Trophoblast cell (in vitro differentiated cells and primary cell): ENCODE measurements around the gene CCRL2.

Source experiments
- DNase-seq, 2 donors: peaks; one replicate each; pipeline ENCODE4 v3.0.0-alpha.2; 2016
- H2AFZ ChIP-seq: 2 replicates; pipeline ENCODE4 v1.6.1; 2013; ENCODE audit warnings: low read length, moderate library complexity, mild to moderate bottlenecking; ENCODE audit not compliant: insufficient read depth, poor library complexity
- H2AK5ac ChIP-seq: 2 replicates; pipeline ENCODE4 v1.6.1; 2013; ENCODE audit warnings: mild to moderate bottlenecking, low read length
- H2BK120ac ChIP-seq: 2 replicates; pipeline ENCODE4 v1.6.1; 2013; ENCODE audit warnings: low read length, mild to moderate bottlenecking, moderate library complexity; ENCODE audit not compliant: insufficient read depth, poor library complexity
- H2BK12ac ChIP-seq: 2 replicates; pipeline ENCODE4 v1.6.1; 2013; ENCODE audit warnings: mild to moderate bottlenecking, low read length, moderate library complexity
- H2BK5ac ChIP-seq: 2 replicates; pipeline ENCODE4 v1.6.1; 2013; ENCODE audit warnings: low read length, low read depth, moderate library complexity, mild to moderate bottlenecking; ENCODE audit not compliant: poor library complexity
- H3K14ac ChIP-seq: 2 replicates; pipeline ENCODE4 v1.6.1; 2013; ENCODE audit warnings: mild to moderate bottlenecking, low read length
- H3K18ac ChIP-seq: 2 replicates; pipeline ENCODE4 v1.6.1; 2013; ENCODE audit warnings: mild to moderate bottlenecking, low read length
- H3K23ac ChIP-seq: 2 replicates; pipeline ENCODE4 v1.6.1; 2013; ENCODE audit warnings: low read length
- H3K27ac ChIP-seq: 2 replicates; pipeline ENCODE4 v1.5.1; 2013; ENCODE audit warnings: low read depth, mild to moderate bottlenecking, inconsistent platforms, low read length, moderate library complexity
- H3K27me3 ChIP-seq: 2 replicates; pipeline ENCODE4 v1.6.1; 2013; ENCODE audit warnings: inconsistent platforms, mild to moderate bottlenecking, low read length, moderate library complexity; ENCODE audit not compliant: insufficient read depth
- H3K36me3 ChIP-seq, 2 experiments: 1 replicate in 1 of 2; 2 replicates in 1 of 2; pipeline ENCODE4 v1.6.1; 2013; ENCODE audit warnings: low read length in 2 of 2, mild to moderate bottlenecking in 2 of 2, moderate library complexity in 1 of 2; ENCODE audit not compliant: insufficient read depth in 2 of 2, control insufficient read depth in 1 of 2
- H3K4ac ChIP-seq: 2 replicates; pipeline ENCODE4 v1.6.1; 2013; ENCODE audit warnings: low read depth, mild to moderate bottlenecking, low read length, moderate library complexity
- H3K4me1 ChIP-seq, 2 experiments: 1 replicate in 1 of 2; 2 replicates in 1 of 2; pipeline ENCODE4 v1.6.1; 2013; ENCODE audit warnings: low read length in 2 of 2, mild to moderate bottlenecking in 2 of 2, moderate library complexity in 1 of 2; ENCODE audit not compliant: insufficient read depth in 2 of 2, control insufficient read depth in 1 of 2
- H3K4me2 ChIP-seq: 2 replicates; pipeline ENCODE4 v1.6.1; 2013; ENCODE audit warnings: inconsistent platforms, mild to moderate bottlenecking, low read length, moderate library complexity
- H3K4me3 ChIP-seq: 2 replicates; pipeline ENCODE4 v1.5.1; 2013; ENCODE audit warnings: mild to moderate bottlenecking, low read depth, low read length, inconsistent platforms
- H3K79me1 ChIP-seq: one replicate; pipeline ENCODE4 v1.6.1; 2013; ENCODE audit warnings: low read length
- H3K79me2 ChIP-seq: 2 replicates; pipeline ENCODE4 v1.6.1; 2013; ENCODE audit warnings: low read length, mild to moderate bottlenecking; ENCODE audit not compliant: control insufficient read depth, insufficient read depth, poor library complexity
- H3K9ac ChIP-seq: 2 replicates; pipeline ENCODE4 v1.6.1; 2013; ENCODE audit warnings: mild to moderate bottlenecking, low read length
- H3K9me3 ChIP-seq: 2 replicates; pipeline ENCODE4 v1.6.1; 2013; ENCODE audit warnings: low read depth, mild to moderate bottlenecking, control low read depth, inconsistent platforms, low read length; ENCODE audit not compliant: insufficient read depth
- H4K12ac ChIP-seq: 2 replicates; pipeline ENCODE4 v1.6.1; 2013; ENCODE audit warnings: low read depth, mild to moderate bottlenecking, low read length, moderate library complexity
- H4K8ac ChIP-seq: 2 replicates; pipeline ENCODE4 v1.6.1; 2013; ENCODE audit warnings: low read depth, mild to moderate bottlenecking, low read length, moderate library complexity
- H4K91ac ChIP-seq: one replicate; pipeline ENCODE4 v1.6.1; 2013; ENCODE audit warnings: low read depth, mild to moderate bottlenecking, low read length, moderate library complexity
- WGBS: extraction: QIAGEN DNeasy Blood & Tissue Kit; methylation state at CpG from one replicate; pipeline ENCODE4 v1.1.7; 2013; ENCODE audit warnings: missing lambda C conversion rate; ENCODE audit not compliant: insufficient read length, insufficient coverage; ENCODE audit errors: extremely low coverage; 5-methylcytosine and 5-hydroxymethylcytosine counted together

The CCRL2 gene

DNA sequence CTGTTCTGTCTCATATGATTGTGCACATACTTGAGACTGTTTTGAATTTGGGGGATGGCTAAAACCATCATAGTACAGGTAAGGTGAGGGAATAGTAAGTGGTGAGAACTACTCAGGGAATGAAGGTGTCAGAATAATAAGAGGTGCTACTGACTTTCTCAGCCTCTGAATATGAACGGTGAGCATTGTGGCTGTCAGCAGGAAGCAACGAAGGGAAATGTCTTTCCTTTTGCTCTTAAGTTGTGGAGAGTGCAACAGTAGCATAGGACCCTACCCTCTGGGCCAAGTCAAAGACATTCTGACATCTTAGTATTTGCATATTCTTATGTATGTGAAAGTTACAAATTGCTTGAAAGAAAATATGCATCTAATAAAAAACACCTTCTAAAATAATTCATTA lies 31.2 kb upstream of the CCRL2 start:
- H2BK5ac ChIP-seq = no peak overlapping the region
- no peak overlapping the region for H4K8ac ChIP-seq
- no peak overlapping the region for H3K4ac ChIP-seq
- no peak overlapping the region for H4K12ac ChIP-seq
- H3K18ac ChIP-seq = no peak overlapping the region
- no peak overlapping the region for H3K23ac ChIP-seq
- H2AK5ac ChIP-seq = no peak overlapping the region
- no peaks in the 10 kb centered on the region for H3K79me2 ChIP-seq
- H2BK12ac ChIP-seq = no peak overlapping the region
- H3K4me1 ChIP-seq = peaks cover 0 to 1% of the 10 kb centered on the region in 2 experiments
- H3K9me3 ChIP-seq = peaks cover 2% of the 10 kb centered on the region
- H2BK120ac ChIP-seq = no peak overlapping the region
- H3K36me3 ChIP-seq = no peaks in the 10 kb centered on the region
- no peak for DNase-seq
- H3K14ac ChIP-seq = no peak overlapping the region
- H3K27ac ChIP-seq = no peak overlapping the region
- no CpG with 5 or more reads among the region's 2 CpGs for WGBS
- H3K27me3 ChIP-seq = no peaks in the 10 kb centered on the region
- H3K79me1 ChIP-seq = no peaks in the 10 kb centered on the region
- no peak overlapping the region for H4K91ac ChIP-seq
- no peak overlapping the region for H3K9ac ChIP-seq
- no peak overlapping the region for H2AFZ ChIP-seq
- no peak overlapping the region for H3K4me2 ChIP-seq
- no peak overlapping the region for H3K4me3 ChIP-seq

DNA sequence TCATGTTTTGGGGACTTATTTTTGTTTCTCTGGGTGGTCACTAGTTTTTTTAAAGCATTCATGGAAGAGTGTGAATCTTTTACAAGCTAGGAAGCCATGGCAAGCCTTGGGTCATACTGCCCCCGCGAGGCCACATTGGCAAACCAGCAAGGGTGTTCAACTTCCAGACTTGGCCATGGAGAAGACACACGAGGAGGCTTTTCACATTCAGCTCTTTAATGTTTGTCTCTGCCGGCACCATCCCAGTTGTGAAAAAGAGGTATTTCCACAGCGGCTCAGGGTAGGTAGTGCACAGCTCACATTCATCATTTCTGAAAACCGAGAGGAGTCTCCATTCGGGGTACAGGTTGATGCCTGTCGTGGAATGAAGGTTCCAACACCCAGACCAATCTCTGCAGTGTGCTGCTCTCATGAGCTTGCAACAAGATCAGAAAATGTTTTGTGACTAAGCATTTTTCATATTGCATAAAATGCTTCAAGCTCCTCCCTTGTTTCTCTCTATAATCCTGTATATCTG lies 28.6 kb upstream of the CCRL2 start:
- H3K18ac ChIP-seq = no peak overlapping the region
- H2BK5ac ChIP-seq = no peak overlapping the region
- no peaks in the 10 kb centered on the region for H3K27me3 ChIP-seq
- H3K79me1 ChIP-seq = no peaks in the 10 kb centered on the region
- H3K4me3 ChIP-seq = no peak overlapping the region
- H2BK120ac ChIP-seq = no peak overlapping the region
- no peak overlapping the region for H4K8ac ChIP-seq
- peaks cover 0 to 1% of the 10 kb centered on the region in 2 experiments for H3K4me1 ChIP-seq
- H3K9me3 ChIP-seq = peaks cover 2% of the 10 kb centered on the region
- H3K4ac ChIP-seq = no peak overlapping the region
- no peak overlapping the region for H2BK12ac ChIP-seq
- no peaks in the 10 kb centered on the region for H3K79me2 ChIP-seq
- H4K12ac ChIP-seq = no peak overlapping the region
- no CpG with 5 or more reads among the region's 8 CpGs for WGBS
- no peak overlapping the region for H3K9ac ChIP-seq
- no peaks in the 10 kb centered on the region for H3K36me3 ChIP-seq
- H3K27ac ChIP-seq = no peak overlapping the region
- no peak overlapping the region for H2AFZ ChIP-seq
- no peak overlapping the region for H3K14ac ChIP-seq
- DNase-seq = peak; percentile 73 to 90
- no peak overlapping the region for H2AK5ac ChIP-seq
- no peak overlapping the region for H4K91ac ChIP-seq
- no peak overlapping the region for H3K4me2 ChIP-seq
- H3K23ac ChIP-seq = no peak overlapping the region

DNA sequence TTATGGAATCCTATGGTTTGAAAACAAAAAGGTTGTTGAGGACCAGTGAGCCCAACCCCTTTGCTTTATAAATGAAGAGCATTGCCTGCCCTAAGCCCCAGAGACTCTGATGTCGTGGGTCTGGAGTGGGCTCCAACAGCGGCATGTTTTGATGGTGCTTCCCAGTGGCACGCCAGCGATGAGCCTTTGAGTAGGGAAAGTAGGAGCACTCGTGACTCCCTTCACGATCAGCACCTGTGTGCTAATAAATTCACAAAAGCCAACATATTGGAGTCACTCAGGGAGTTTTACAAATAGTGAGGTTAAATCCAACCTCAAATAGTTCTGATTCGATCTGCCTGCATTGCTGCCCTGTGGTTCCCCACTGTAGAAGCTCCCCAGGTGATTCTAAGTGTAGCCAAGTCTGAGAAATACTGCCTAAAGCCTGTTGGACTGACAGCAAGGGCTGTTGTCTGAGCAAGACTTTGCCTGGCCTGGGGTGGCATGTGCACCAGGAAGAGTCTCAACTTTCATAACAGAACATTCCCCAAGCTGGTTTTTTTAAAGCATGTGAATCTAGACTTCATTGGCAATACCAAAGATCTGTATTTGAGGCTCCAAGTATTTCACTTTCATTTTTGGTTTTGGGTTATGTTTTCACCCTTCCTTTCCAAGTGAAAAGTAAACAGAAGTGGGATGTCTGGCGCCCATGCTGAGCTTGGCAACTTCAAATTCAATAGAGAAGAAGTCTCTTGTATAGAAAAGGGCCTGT lies 26.4 kb upstream of the CCRL2 start:
- no peak overlapping the region for H3K27ac ChIP-seq
- no peak for DNase-seq
- no peak overlapping the region for H2AK5ac ChIP-seq
- no peak overlapping the region for H3K4me3 ChIP-seq
- H3K4me2 ChIP-seq = no peak overlapping the region
- H3K36me3 ChIP-seq = no peaks in the 10 kb centered on the region
- H4K91ac ChIP-seq = no peak overlapping the region
- no CpG with 5 or more reads among the region's 8 CpGs for WGBS
- H3K14ac ChIP-seq = no peak overlapping the region
- no peak overlapping the region for H4K8ac ChIP-seq
- no peaks in the 10 kb centered on the region for H3K79me1 ChIP-seq
- H3K4me1 ChIP-seq = peaks cover 3 to 5% of the 10 kb centered on the region in 2 experiments
- H2BK5ac ChIP-seq = no peak overlapping the region
- no peak overlapping the region for H3K18ac ChIP-seq
- H3K23ac ChIP-seq = no peak overlapping the region
- no peak overlapping the region for H2BK12ac ChIP-seq
- no peaks in the 10 kb centered on the region for H3K27me3 ChIP-seq
- no peaks in the 10 kb centered on the region for H3K79me2 ChIP-seq
- H3K9ac ChIP-seq = no peak overlapping the region
- no peak overlapping the region for H4K12ac ChIP-seq
- no peaks in the 10 kb centered on the region for H3K9me3 ChIP-seq
- no peak overlapping the region for H2AFZ ChIP-seq
- no peak overlapping the region for H2BK120ac ChIP-seq
- H3K4ac ChIP-seq = no peak overlapping the region

DNA sequence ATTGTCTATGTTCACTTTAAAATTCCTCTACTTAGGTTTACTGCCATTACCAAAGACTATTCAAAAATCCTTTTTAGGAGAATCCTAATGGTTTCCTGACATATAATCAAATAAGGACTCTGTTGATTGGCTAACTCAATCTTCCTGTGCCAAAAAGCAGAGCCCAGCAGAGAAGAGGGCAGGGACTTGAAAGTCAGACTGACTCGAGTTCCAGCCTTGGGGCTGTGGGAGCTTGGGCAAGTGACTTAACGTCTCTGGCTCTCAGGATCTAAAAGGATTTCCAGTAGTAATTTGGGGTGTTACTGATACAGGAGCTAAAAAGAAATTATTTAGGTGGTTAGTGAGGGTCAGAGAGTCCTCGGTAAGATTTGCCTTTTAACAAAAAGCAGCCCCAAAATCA lies 25.4 kb upstream of the CCRL2 start:
- Histone ChIP-seq H3K36me3 (no peaks in the 10 kb centered on the region), H2BK5ac (no peak overlapping the region), H4K8ac (no peak overlapping the region), H4K91ac (no peak overlapping the region), H4K12ac (no peak overlapping the region), H3K79me1 (no peaks in the 10 kb centered on the region), H3K14ac (no peak overlapping the region), H3K23ac (no peak overlapping the region), H2BK12ac (no peak overlapping the region), H2AK5ac (no peak overlapping the region), H3K9me3 (no peaks in the 10 kb centered on the region), H3K4ac (no peak overlapping the region), H2BK120ac (no peak overlapping the region), H3K18ac (no peak overlapping the region), H3K4me1 (peaks cover 5 to 8% of the 10 kb centered on the region in 2 experiments), H3K9ac (no peak overlapping the region), H3K4me2 (no peak overlapping the region), H2AFZ (no peak overlapping the region), H3K27ac (no peak overlapping the region), H3K79me2 (no peaks in the 10 kb centered on the region), H3K27me3 (no peaks in the 10 kb centered on the region), H3K4me3 (no peak overlapping the region)
- no peak for DNase-seq
- no CpG with 5 or more reads among the region's 3 CpGs for WGBS
